Brain microvascular endothelial cell (primary cell): ENCODE data around the gene CFAP97D1.
A peak's percentile ranks its signal among the peaks of the same experiment; 100 is the strongest.

Source experiments
- DNase-seq: peaks from one replicate; pipeline ENCODE4 v3.0.0-alpha.2; 2020
- H3K27ac ChIP-seq: fragments of 250-450 bp; sonication (Bioruptor Pico); 2 replicates; pipeline ENCODE4 v1.5.1; 2020; ENCODE audit warnings: mild to moderate bottlenecking, moderate library complexity
- H3K27me3 ChIP-seq: fragments of 250-450 bp; sonication (Bioruptor Pico); replicated peaks from 2 replicates; pipeline ENCODE4 v1.5.1; 2020; ENCODE audit warnings: mild to moderate bottlenecking
- H3K36me3 ChIP-seq: fragments of 250-450 bp; sonication (Bioruptor Pico); replicated peaks from 2 replicates; pipeline ENCODE4 v1.5.1; 2020; ENCODE audit warnings: mild to moderate bottlenecking
- H3K4me3 ChIP-seq: 2 replicates; pipeline ENCODE4 v1.5.1; 2011; ENCODE audit warnings: low read depth, mild to moderate bottlenecking, control low read depth, low read length, moderate library complexity
- CTCF ChIP-seq: IDR thresholded peaks from 2 replicates; pipeline ENCODE4 v1.5.1; 2011; ENCODE audit warnings: low read depth, mild to moderate bottlenecking, moderate library complexity, low read length, control low read depth, inconsistent platforms; ENCODE audit errors: missing control alignments
- in situ Hi-C: cut with HindIII; loops from 2 replicates; pipeline ENCODE4 v1.10.0; 2017; ENCODE audit warnings: low sequenced_read_pairs, low pct_ligation_motif_present

The CFAP97D1 gene

GRCh38 chr17:43812396-43813265 is 32.4 kb downstream of the CFAP97D1 start:
- in situ Hi-C loops: no loop called here
- no peak overlapping the region for H3K4me3 ChIP-seq
- TF ChIP-seq CTCF: no peak
- H3K27ac ChIP-seq: no peak overlapping the region
- H3K27me3 ChIP-seq: no peaks in the 10 kb centered on the region
- no peak for DNase-seq
- H3K36me3 ChIP-seq: peaks cover 29% of the 10 kb centered on the region

- Histone ChIP-seq H3K27me3 (no peaks in the 10 kb centered on the region), H3K36me3 (peaks cover 31% of the 10 kb centered on the region), H3K4me3 (no peak overlapping the region), H3K27ac (no peak overlapping the region)
- no peak for TF ChIP-seq CTCF
- in situ Hi-C loops: no loop called here
- DNase-seq: no peak
Measured at GRCh38 chr17:43813386-43813785, 33.2 kb downstream of the CFAP97D1 start.

- no peak for DNase-seq
- H3K27me3 ChIP-seq: no peaks in the 10 kb centered on the region
- peaks cover 29% of the 10 kb centered on the region for H3K36me3 ChIP-seq
- H3K27ac ChIP-seq: peak overlapping the region; percentile 82
- no peak overlapping the region for H3K4me3 ChIP-seq
- in situ Hi-C loops: no loop called here
- peak; percentile 10 for TF ChIP-seq CTCF
Measured at GRCh38 chr17:43814026-43814425, 33.8 kb downstream of the CFAP97D1 start.

- H3K27ac ChIP-seq: peak overlapping the region; percentile 82
- H3K36me3 ChIP-seq: peaks cover 26% of the 10 kb centered on the region
- TF ChIP-seq CTCF: no peak
- DNase-seq: peak; percentile 48
- H3K4me3 ChIP-seq: no peak overlapping the region
- H3K27me3 ChIP-seq: no peaks in the 10 kb centered on the region
- in situ Hi-C loops: no loop called here
Measured at GRCh38 chr17:43814714-43815113, 34.5 kb downstream of the CFAP97D1 start.

- in situ Hi-C loops: no loop called here
- TF ChIP-seq CTCF: no peak
- DNase-seq: no peak
- H3K36me3 ChIP-seq: peaks cover 31% of the 10 kb centered on the region
- H3K27ac ChIP-seq: no peak overlapping the region
- H3K27me3 ChIP-seq: no peaks in the 10 kb centered on the region
- no peak overlapping the region for H3K4me3 ChIP-seq
Measured at GRCh38 chr17:43816336-43817320, 36.4 kb downstream of the CFAP97D1 start.
